Measurements from ENCODE around the gene ABCA13. TPM values are rescaled to one million over a fixed set of nuclear protein-coding genes. Genes with fewer than 3 reads are reported as not detected.

ABCA13 gene
- total RNA-seq, 4 donors from 2014 or later, result under 0.01 to 0.26 (median 0.06) TPM; not detected in 1

GRCh38 chr7:48262606-48263310 is 91.5 kb downstream of the ABCA13 start:
- no peak overlapping the region for H3K4me3 ChIP-seq
- no peaks in the 10 kb centered on the region for H3K27me3 ChIP-seq
- no peak overlapping the region for H3K27ac ChIP-seq (replicated peaks in 1 of 4)
- TF ChIP-seq POLR2A (IDR thresholded peaks at IDR 0.05; ENCODE audit: low read depth) (no peak), EP300 (IDR thresholded peaks at IDR 0.05) (no peak), CTCF (IDR thresholded peaks at IDR 0.05) (no peak), POLR2AphosphoS5 (IDR thresholded peaks at IDR 0.05) (no peak)
- intact Hi-C loops (cut with DNase I), result no loop called here
- H3K4me1 ChIP-seq, result no peaks in the 10 kb centered on the region
- WGBS, result 69% methylated on average over 1 of the region's 1 CpG
- no peak for DNase-seq (ENCODE audit: extremely low spot score)
- no peaks in the 10 kb centered on the region for H3K36me3 ChIP-seq
- peaks cover 0 to 4% (median 0%) of the 10 kb centered on the region in 4 donors for H3K9me3 ChIP-seq

- no peaks in the 10 kb centered on the region for H3K27me3 ChIP-seq
- no peak overlapping the region for H3K27ac ChIP-seq (replicated peaks in 1 of 4)
- no peak for DNase-seq (ENCODE audit: extremely low spot score)
- TF ChIP-seq CTCF (IDR thresholded peaks at IDR 0.05) (no peak), EP300 (IDR thresholded peaks at IDR 0.05) (no peak), POLR2AphosphoS5 (IDR thresholded peaks at IDR 0.05) (no peak), POLR2A (IDR thresholded peaks at IDR 0.05; ENCODE audit: low read depth) (no peak)
- WGBS, result 92% methylated on average over 2 of the region's 2 CpGs
- H3K9me3 ChIP-seq, result peaks cover 0 to 4% (median 0%) of the 10 kb centered on the region in 4 donors
- intact Hi-C loops (cut with DNase I), result no loop called here
- no peaks in the 10 kb centered on the region for H3K4me1 ChIP-seq
- no peak overlapping the region for H3K4me3 ChIP-seq
- H3K36me3 ChIP-seq, result no peaks in the 10 kb centered on the region
Measured at GRCh38 chr7:48263311-48263650, 92.0 kb downstream of the ABCA13 start.

- Histone ChIP-seq H3K36me3 (no peaks in the 10 kb centered on the region), H3K27ac (replicated peaks in 1 of 4) (no peak overlapping the region), H3K27me3 (no peaks in the 10 kb centered on the region), H3K4me1 (no peaks in the 10 kb centered on the region), H3K9me3 (no peaks in the 10 kb centered on the region), H3K4me3 (no peak overlapping the region)
- intact Hi-C loops (cut with DNase I), result no loop called here
- WGBS, result 68% methylated on average over 1 of the region's 1 CpG
- DNase-seq (ENCODE audit: extremely low spot score), result no peak
- TF ChIP-seq POLR2A (IDR thresholded peaks at IDR 0.05; ENCODE audit: low read depth) (no peak), CTCF (IDR thresholded peaks at IDR 0.05) (no peak), POLR2AphosphoS5 (IDR thresholded peaks at IDR 0.05) (no peak)
Measured at GRCh38 chr7:48269066-48269465, 97.8 kb downstream of the ABCA13 start.

- Histone ChIP-seq H3K4me1 (no peaks in the 10 kb centered on the region), H3K36me3 (no peaks in the 10 kb centered on the region), H3K27ac (replicated peaks in 1 of 4) (no peak overlapping the region), H3K27me3 (no peaks in the 10 kb centered on the region), H3K4me3 (no peak overlapping the region), H3K9me3 (no peaks in the 10 kb centered on the region)
- 80% methylated on average over 3 of the region's 3 CpGs for WGBS
- intact Hi-C loops (cut with DNase I), result no loop called here
- no peak for TF ChIP-seq CTCF (IDR thresholded peaks at IDR 0.05)
- TF ChIP-seq POLR2AphosphoS5 (IDR thresholded peaks at IDR 0.05), result no peak
- TF ChIP-seq EP300 (IDR thresholded peaks at IDR 0.05), result no peak
- no peak for TF ChIP-seq POLR2A (IDR thresholded peaks at IDR 0.05; ENCODE audit: low read depth)
- no peak for DNase-seq (ENCODE audit: extremely low spot score)
Measured at GRCh38 chr7:48274662-48275061, 103.4 kb downstream of the ABCA13 start.

GRCh38 chr7:48279420-48279819 is 108.2 kb downstream of the ABCA13 start:
- DNase-seq (ENCODE audit: extremely low spot score), result no peak
- 62% methylated on average over 1 of the region's 1 CpG for WGBS
- Histone ChIP-seq H3K27ac (replicated peaks in 1 of 4) (no peak overlapping the region), H3K4me3 (no peak overlapping the region), H3K4me1 (no peaks in the 10 kb centered on the region), H3K36me3 (no peaks in the 10 kb centered on the region), H3K27me3 (peaks cover 0 to 5% (median 0%) of the 10 kb centered on the region in 4 donors), H3K9me3 (no peaks in the 10 kb centered on the region)
- no peak for TF ChIP-seq POLR2A (IDR thresholded peaks at IDR 0.05; ENCODE audit: low read depth)
- TF ChIP-seq POLR2AphosphoS5 (IDR thresholded peaks at IDR 0.05), result no peak
- no peak for TF ChIP-seq EP300 (IDR thresholded peaks at IDR 0.05)
- TF ChIP-seq CTCF (IDR thresholded peaks at IDR 0.05), result no peak
- intact Hi-C loops (cut with DNase I), result no loop called here

Measured in esophagus muscularis mucosa (tissue), 4 donors.